Breast epithelium (tissue), 3 donors: Measurements from ENCODE around the gene SLIT1.

Source experiments
- POLR2A ChIP-seq: fragments of 450-650 bp; IDR thresholded peaks from one replicate; pipeline ENCODE4 v1.6.1; 2016; ENCODE audit warnings: antibody characterized with exemption, mild to moderate bottlenecking, moderate library complexity
- POLR2AphosphoS5 ChIP-seq, 3 donors: sonication (generic); formaldehyde crosslinking; IDR thresholded peaks; one replicate each; pipeline ENCODE4 v1.6.1; 2017; ENCODE audit warnings: antibody characterized with exemption in 3 of 3
- TF ChIP-seq, protein P1 (sequence below), 3 donors: fragments of 450-650 bp; IDR thresholded peaks; one replicate each; pipeline ENCODE4 v1.5.1; 2016 to 2017; ENCODE audit warnings: antibody characterized with exemption in 3 of 3, mild to moderate bottlenecking in 3 of 3, moderate library complexity in 3 of 3

GRCh38 chr10:97038688-97039087 is 147.1 kb downstream of the SLIT1 start:
- TF ChIP-seq, protein P1, sequence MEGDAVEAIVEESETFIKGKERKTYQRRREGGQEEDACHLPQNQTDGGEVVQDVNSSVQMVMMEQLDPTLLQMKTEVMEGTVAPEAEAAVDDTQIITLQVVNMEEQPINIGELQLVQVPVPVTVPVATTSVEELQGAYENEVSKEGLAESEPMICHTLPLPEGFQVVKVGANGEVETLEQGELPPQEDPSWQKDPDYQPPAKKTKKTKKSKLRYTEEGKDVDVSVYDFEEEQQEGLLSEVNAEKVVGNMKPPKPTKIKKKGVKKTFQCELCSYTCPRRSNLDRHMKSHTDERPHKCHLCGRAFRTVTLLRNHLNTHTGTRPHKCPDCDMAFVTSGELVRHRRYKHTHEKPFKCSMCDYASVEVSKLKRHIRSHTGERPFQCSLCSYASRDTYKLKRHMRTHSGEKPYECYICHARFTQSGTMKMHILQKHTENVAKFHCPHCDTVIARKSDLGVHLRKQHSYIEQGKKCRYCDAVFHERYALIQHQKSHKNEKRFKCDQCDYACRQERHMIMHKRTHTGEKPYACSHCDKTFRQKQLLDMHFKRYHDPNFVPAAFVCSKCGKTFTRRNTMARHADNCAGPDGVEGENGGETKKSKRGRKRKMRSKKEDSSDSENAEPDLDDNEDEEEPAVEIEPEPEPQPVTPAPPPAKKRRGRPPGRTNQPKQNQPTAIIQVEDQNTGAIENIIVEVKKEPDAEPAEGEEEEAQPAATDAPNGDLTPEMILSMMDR (IDR thresholded peaks at IDR 0.05): no peak
- TF ChIP-seq POLR2A (no peak), POLR2AphosphoS5 (IDR thresholded peaks at IDR 0.05) (no peak)
